Nucleus accumbens (tissue), 56 donors: Measurements from ENCODE around the gene SLC8A3.

ENCODE experiments used
- DNase-seq, 56 donors: peaks; one replicate each; lab custom pipeline; 2025; lab: John Stamatoyannopoulos, UW

Gene SLC8A3

DNA sequence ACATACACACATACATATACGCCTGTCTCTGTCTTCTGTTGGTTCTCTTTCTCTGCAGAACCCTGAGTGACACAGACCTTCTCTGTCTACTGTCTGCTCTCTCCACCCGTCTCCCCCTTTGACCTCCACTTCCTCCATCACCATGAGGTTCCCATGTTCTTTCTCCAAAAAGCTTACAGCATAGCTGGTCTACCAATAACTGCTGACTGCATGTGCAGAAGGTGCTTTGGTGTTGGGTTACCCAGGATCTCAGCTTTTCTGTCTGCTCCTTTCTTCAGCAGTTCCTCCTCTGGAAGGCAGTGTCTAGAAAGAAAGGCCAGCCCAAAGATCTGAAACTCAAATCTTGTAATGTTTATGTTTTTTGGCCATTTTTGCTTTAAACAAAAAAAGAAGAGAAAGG is 184.0 kb downstream of the SLC8A3 start:
- no peak for DNase-seq

DNA sequence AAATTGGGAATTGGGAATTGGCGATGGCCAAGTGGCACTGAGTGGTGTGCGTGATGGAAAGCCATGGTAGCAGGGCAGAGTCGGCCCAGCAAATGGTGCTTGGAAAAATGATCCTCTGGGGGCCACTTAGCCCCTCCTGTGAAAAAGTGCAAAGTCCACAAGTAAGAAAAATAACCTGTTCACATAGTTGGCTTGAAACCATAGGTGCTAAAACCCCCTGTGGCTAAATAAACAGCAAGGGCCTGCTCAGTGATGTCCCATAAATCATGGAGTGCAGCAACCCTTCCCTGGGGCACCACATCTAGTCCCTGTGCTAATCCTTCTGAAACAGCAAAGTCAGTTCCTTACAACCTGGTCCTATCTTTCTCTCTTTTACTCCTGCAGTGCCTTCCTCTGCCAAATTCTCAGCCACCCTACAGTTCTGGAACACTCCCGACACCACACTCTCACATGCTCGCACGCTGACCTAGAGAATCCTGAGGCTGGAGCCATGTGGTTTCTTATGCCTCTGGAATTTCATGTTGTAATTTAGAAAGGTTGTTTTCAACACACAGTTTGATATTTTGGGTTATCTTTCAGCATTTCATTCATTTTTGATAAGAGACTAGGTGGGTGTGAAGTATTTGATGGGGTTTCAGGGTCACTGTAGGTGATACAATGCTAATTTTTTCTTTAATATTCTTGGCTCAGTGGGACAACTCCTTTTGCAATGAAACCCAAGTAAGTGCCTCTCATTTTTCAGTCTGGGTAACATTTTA is 186.0 kb downstream of the SLC8A3 start:
- no peak for DNase-seq

DNA sequence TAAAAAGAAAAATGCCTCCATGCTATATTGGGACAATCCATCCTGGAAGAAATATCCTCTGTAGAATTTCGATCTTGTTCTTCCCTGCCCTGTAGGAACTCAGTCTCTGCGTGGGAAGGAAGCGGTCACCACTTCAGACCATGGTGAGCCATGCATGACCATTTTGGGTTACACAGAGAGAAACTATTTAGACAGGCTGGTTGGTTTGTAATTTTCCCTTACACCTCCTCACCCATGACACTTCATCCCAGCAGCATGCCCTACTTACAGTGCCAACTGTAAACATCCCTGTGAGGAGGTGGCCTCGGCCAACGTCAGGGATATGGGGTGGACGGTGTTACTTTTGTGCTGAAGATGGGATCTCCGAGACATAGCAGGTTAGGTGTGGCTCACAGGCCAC is 188.2 kb downstream of the SLC8A3 start:
- no peak for DNase-seq

GRCh38 chr14:69999261-69999674 is 189.5 kb downstream of the SLC8A3 start:
- no peak for DNase-seq

GRCh38 chr14:69997849-69998248 is 190.9 kb downstream of the SLC8A3 start:
- DNase-seq, result no peak

DNA sequence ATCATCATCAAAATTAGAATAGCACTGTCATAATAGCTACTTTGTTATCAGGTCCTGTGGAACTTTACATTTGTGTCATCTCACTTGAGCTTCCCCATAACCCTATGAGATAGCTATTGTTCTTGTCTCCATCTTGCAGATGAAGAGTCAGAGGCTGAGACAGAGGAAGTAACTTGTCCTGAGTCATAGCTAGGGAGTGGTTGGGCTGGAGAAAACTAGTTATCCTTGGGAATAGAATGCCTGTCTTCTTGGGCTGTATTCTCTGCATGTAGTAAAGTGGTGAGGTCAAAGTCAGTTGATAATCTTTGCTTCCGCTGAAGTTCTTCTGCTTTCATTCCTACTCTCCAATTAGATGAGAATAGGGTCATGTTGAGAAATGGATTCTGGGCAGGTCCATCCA is 192.5 kb downstream of the SLC8A3 start:
- no peak for DNase-seq
